Measurements from ENCODE around the gene FAM13A.
"Not testable (repeated sequence)": the region's sequence is repeated elsewhere in the genome, so short reads cannot be mapped to it uniquely, and the experiment has no call there.

GRCh38 chr4:88887409-88887808, 169.6 kb downstream of the FAM13A start:
- TF ChIP-seq CTCF (IDR thresholded peaks at IDR 0.05; ENCODE audit: insufficient read depth, low read length); POLR2AphosphoS5 (IDR thresholded peaks at IDR 0.05; ENCODE audit: low read depth); REST (IDR thresholded peaks at IDR 0.05; ENCODE audit: insufficient replicate concordance, low read depth); GABPA (IDR thresholded peaks at IDR 0.05; ENCODE audit: low read depth); SPI1 (IDR thresholded peaks at IDR 0.05; ENCODE audit: borderline replicate concordance, low read depth): not testable (repeated sequence)

Data from HL-60 (cell line).